ENCODE results near the gene ALDH9A1. TPM values are rescaled to one million over a fixed set of nuclear protein-coding genes. Genes with fewer than 3 reads are reported as not detected.
"Not testable (repeated sequence)": the region's sequence is repeated elsewhere in the genome, so short reads cannot be mapped to it uniquely, and the experiment has no call there.

The ALDH9A1 gene
- total RNA-seq, 1 experiment from 2014 or later, result 126 TPM

DNA sequence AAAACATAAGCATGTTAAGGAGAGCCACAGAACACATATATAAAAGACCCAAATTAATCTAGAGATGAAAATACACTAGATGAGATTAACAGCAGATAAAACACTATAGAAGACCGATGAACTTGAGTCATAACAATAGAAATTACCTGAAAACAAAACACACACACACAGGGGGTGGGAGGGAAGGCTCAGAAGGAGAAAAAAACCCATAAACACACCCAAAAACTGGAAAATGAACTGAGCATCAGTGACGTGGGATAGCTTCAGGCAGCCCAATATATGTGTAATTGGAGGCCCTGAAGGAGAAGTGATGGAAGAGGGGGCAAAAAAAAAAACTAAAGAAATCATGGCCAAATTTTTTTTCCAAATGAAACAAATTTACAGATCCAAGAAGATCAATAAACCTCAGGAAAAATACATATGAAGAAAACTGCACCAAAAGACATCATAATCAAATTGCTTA is 11.4 kb downstream of the ALDH9A1 start:
- no peak for DNase-seq (ENCODE audit: low read depth)

DNA sequence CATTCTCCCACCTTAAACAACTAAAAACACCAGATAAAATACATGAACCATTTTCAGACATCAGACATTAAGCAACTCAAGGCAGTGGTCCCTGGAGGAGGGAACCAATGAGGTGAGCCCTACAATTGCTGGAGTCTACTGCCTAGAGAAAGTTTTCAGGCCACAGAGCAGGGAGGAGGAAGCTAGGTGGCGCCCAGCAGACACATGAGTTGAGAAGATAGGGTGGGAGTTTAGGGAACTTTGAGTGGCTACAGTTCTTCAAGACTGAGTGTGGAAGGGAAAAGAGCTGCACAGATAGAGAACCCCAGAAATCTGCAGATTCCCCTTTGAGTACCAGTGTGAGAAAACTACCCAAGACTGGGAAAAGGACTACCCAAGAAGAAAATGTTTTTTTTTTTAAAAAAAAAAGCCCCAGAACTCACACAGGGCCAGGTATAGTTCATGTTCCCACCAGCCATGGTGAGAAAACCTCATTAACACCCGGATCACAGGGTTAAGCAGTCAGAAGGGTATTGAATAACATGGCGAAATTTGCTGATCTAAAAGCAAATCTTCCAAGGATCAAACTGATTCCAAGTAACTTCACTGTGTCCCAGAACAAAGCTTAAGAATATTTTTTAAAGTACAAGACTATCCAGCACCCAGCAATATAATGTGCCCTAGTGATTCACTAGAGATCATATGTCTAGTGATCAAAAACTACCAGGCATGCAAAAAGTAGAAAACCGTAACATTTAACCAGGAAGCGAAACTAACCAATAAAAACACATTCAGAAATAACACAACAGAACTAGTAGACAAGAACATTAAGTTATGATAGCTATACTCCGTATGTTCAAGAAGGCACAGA is 12.0 kb downstream of the ALDH9A1 start:
- no peak for DNase-seq (ENCODE audit: low read depth)

DNA sequence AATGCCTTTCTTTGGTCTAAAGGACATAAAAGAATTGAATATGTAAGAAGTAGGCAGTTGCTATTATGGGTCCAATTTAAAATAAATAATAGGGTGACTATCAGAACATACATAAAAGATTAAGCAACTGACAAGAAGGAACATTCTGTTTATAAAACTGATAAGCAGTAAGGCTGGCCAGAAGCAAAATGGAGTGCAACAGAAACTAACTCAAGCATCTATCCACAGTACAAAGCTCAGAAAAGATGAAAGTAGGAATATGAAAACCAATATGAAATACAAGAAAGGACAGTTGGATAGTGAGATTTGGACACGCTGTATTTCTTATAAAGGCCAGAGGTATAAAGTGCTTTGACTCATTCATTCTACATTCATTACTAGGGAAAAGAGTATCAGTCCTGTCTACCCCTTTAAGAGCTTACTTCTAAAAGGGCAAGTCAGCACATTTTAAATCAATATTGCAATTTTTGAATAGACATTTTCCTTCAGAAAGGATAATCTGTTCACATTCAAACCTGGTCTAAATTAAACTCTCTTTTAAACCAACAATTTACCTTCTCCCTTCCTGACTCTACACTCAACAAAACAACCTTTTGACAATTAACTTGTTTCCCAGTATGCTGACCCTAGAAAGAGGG is 14.4 kb downstream of the ALDH9A1 start:
- DNase-seq (ENCODE audit: low read depth), result no peak

DNA sequence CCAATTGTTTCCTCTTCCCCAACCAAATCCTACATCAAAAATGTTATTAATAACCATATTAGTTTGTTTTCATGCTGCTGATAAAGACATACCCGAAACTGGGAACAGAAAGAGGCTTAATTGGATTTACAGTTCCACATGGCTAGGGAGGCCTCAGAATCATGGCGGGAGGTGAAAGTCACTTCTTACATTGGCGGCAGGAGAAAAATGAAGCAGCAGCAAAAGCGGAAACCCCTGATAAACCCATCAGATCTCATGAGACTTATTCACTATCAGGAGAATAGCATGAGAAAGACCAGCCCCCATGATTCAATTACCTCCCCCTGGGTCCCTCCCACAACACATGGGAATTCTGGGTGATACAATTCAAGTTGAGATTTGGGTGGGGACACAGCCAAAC is 17.6 kb downstream of the ALDH9A1 start:
- DNase-seq (ENCODE audit: low read depth), result not testable (repeated sequence)

DNA sequence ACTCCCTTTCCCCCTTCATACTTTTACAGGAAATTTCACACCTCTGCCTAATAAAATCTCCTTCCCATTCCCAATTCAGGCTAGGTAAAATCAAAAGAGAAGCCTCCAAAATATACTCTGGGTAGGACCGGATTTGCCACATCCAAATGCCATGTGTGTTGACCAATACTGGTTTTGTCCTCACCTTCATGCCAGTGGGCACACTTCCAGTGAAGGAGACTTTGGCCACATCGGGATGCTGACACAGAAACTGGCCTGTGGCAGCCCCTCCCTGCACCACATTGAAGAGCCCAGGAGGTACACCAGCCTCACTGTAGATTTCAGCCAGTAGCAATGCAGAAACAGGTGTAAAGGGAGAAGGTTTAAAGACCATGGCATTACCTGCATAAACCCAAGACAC is 18.1 kb downstream of the ALDH9A1 start:
- no peak for DNase-seq (ENCODE audit: low read depth)

DNA sequence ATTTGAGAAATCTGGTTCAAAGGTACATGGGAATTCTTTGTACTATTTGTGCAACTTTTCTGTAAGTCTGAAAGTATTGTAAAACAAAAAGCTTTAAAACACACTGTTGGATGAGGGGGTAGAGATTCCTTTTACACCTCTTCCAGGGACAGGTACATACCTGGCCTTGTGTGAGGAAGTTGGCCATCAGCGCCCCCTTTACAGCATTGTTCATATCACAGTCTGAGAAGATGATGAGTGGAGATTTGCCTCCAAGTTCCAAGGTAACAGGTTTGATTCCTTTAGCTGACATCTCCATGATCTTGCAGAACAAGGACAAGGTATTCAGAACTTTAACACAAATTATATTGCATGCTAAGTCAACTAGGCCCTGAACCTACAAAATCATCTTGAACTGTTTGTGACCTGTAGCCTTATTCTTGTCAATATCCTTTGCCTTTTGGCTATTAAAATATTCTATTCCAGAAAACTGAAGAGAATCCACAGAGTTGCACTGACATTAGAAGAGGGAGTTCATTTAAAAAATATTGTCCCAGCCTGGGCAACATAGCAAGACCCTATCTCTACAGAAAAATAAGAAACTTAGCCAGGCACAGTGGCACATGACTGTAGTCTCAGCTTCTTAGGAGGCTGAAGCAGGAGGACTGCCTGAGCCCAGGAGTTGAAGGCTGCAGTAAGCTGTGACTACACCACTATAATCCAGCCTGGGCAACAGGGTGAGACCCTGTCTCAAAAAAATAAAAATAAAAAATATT is 18.9 kb downstream of the ALDH9A1 start:
- DNase-seq (ENCODE audit: low read depth), result no peak

DNA sequence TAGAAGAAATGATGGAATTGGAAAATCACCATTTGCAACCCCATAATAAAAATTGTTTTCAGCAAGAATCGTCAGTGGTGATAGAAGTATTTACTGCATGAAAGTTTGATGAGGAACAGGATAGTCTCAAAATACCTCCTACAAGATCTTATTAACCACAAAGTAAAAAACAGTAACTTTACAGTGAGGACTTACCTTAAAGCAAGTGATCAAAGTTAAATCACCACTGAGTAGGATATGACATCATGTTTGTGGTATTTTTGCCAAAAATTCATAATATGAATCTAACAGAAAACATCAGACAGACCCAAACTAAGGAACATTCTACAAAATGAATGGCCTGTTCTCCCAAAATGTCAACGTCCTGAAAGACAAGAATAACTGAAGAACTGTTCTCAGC is 19.9 kb downstream of the ALDH9A1 start:
- no peak for DNase-seq (ENCODE audit: low read depth)

DNA sequence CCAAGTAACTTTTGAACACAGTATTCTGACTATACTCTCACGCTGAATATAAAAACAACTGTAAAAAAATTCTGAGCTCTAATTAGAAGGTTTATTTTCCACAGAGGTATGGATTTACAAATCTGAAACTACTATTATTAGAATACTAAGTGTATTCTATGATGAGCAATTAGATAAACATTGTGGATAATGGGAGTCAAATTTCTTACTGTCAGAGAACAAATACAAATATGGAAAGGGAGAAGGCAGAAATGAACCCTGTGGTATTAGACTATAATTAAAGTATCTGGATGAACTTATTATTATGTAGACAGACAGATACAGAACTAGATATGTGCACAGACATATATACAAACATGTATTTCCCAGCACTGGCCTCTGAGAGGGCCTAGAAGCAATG is 22.6 kb downstream of the ALDH9A1 start:
- DNase-seq (ENCODE audit: low read depth), result no peak

DNA sequence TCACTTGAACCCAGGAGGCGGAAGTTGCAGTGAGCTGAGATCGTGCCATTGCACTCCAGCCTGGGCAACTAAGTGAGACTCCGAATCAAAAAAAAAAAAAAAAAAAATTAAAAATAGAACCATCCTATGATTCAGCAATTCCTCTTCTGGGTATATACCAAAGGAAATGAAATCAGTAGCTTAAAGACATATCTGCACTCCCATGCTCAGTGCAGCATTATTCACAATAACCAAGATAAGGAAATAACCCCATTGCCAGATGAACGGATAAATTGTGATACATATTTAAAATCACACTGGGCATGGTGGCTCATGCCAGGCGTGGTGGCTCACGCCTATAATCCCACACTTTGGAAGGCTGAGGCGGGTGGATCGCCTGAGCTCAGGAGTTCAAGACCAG is 23.8 kb downstream of the ALDH9A1 start:
- no peak for DNase-seq (ENCODE audit: low read depth)

DNA sequence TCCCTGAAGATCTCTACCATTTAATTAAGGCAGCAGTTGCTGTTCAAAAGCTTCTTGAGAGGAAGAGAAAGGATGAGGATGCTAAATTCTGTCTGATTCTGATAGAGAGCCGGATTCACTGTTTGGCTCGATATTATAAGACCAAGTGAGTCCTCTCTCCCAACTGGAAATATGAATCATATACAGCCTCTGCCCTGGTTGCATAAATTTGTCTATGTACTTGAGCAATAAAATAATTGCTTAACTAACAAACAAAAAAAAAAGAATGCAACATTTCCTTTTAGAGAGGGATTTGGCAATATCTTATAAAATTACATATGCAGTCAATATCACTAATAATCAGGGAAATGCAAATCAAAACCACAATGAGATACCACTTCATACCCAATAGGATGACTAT is 26.8 kb downstream of the ALDH9A1 start:
- no peak for DNase-seq (ENCODE audit: low read depth)

DNA sequence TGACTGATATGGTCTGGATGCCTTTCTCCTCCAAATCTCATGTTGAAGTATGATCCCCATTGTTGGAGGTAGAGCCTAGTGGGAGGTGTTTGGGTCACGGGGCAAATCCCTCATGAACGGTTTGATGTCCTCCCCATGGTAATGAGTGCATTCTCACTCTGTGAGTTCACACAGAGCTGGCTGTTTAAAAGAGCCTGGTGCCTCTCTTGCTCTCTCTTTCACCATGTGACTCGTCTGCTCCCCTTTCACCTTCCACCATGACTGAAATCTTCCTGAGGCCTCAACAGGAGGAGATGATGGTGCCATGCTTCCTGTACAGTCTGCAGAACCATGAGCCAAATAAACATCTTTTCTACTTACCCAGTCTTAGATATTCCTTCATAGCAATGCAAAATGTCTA is 30.2 kb downstream of the ALDH9A1 start:
- DNase-seq (ENCODE audit: low read depth), result no peak

DNA sequence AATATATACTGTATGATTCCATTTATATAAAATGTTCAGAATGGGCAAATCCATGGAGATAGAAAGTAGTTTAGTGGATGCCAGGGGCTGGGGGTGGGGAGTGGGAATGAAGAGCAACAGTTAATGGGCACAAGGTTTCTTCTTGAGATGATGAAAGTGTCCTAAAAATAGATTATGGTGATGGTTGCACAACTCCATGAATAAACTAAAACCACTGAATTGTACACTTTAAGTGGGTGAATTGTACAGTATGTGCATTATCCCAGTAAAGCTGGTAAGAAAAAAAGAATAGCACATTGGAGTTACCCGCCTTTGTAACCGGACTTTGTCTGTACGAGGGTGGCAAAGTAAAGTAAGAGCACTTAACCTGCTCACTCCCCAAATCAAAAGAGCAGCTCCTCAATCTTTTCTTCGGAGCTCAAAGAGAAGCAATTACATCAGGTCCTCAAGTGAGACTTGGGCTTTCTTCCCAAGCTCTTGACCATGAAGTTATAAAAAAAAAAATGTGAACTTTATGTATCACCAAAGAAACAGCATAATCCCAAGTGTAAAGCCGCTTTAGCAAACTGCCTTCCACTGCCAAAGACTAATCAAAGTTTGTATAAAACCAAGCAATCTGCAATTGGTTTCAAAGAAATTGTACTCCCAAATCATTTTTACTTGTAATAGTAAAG is 32.1 kb downstream of the ALDH9A1 start:
- peak; percentile 26 for DNase-seq (ENCODE audit: low read depth)

DNA sequence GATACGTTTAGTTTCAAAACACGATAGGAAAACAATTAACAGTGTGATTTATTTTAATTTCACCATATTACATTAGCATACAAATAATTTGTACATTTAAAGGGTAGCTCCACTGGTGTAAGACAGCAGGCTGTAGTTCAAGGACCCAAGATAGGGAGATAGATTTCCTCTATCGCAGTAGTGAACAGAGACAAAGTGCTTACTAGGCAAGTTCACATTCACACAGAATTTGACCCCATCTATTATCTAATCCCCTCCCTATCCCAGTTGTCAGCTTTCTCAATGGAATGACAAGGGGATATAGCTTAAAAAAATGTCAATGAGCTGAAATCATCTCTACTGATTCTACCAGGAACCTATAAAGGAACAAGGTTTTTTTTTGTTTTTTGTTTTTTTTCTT is 36.2 kb downstream of the ALDH9A1 start:
- DNase-seq (ENCODE audit: low read depth), result no peak

DNA sequence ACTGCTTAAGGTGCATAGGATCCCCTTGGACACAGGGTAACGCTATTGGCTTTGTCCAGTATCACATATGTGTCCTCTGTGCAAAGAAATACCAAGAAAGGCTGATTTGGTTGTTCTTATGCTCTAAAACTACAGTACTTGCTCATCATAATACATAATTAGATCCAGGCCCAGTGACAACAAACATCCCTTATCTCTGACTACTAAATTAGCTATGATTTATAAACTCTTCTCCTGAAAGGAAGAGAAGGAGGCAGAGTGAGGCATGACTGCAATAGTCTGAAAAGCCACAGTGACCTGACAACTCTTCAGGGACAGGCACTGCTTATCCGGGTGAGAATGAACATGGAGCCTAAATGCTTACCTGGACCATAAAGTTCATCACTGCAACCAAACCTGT is 36.7 kb downstream of the ALDH9A1 start:
- no peak for DNase-seq (ENCODE audit: low read depth)

DNA sequence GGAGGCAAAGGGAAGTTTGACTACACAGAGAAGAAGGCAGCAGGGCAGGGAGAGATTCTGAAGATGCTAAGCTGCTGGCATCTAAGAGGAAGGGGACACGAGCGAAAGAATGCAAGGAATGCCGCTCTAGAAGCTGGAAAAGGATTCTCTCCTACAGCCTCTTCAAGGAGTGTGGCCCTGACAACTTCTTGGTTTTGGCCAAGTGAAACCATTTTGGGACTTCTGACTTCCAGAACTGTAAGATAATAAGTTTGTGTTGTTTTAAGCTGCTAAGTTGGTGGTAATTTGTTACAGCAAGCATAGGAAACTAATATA is 38.8 kb downstream of the ALDH9A1 start:
- no peak for DNase-seq (ENCODE audit: low read depth)

DNA sequence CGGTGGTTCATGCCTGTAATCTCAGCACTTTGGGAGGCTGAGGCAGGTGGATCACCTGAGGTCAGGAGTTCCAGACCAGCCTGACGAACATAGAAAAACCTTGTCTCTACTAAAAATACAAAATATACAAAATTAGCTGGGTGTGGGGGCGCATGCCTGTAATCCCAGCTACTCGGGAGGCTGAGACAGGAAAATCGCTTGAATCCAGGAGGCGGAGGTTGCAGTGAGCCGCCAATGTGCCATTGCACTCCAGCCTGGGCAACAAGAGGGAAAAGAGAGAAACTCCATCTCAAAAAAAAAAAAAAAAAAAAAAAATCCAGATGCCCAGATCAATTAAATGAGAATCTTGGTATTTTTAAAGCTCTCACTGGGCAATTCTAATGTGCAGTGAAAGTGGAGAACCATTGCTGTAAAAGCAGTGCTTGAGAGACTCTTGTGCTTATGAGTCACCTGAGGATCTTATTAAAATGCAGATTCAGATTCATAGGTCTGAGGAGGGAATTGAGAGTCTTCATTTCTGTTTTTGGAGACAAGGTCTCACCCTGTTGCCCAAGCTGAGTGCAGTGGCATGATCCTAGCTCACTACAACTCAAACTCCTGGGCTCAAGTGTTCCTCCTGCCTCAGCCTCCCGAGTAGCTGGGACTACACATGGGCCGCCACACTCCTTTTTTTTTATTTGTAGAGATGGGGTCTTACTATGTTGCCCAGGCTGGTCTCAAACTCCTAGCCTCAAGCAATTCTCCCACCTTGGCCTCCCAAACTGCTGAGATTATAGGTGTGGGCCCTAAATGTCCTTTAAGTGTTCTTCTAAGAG is 39.4 kb downstream of the ALDH9A1 start:
- not testable (repeated sequence) for DNase-seq (ENCODE audit: low read depth)

DNA sequence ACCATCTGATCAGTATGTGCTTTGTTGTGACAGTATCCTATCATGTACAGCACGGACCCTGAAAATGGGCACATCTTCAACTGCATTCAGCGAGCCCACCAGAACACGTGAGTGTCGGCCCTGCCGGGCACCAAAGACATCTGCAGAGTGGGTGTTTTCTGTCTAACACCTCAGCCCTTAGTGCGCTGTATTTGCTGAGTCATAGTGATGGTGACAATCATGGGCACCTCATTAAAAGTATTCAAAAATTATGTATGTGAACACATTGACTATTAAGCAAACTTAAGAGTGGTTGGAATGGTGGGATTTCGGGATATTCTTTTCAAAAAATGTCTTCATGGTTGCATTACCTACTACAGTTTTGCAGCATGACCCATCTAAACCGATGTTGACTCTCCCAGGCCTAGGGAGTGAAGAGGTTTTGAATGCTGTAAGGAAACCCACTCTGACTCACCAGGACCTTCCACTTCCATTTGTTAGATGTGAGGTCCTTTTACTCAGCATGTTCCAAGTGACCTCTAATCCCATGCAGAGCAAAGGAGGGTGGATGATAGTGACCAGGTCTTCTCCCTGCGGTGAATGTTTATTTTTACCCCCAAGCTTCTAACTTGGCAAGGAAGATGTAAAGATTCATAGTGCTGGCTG is 47.3 kb downstream of the ALDH9A1 start:
- DNase-seq (ENCODE audit: low read depth), result peak; percentile 29

DNA sequence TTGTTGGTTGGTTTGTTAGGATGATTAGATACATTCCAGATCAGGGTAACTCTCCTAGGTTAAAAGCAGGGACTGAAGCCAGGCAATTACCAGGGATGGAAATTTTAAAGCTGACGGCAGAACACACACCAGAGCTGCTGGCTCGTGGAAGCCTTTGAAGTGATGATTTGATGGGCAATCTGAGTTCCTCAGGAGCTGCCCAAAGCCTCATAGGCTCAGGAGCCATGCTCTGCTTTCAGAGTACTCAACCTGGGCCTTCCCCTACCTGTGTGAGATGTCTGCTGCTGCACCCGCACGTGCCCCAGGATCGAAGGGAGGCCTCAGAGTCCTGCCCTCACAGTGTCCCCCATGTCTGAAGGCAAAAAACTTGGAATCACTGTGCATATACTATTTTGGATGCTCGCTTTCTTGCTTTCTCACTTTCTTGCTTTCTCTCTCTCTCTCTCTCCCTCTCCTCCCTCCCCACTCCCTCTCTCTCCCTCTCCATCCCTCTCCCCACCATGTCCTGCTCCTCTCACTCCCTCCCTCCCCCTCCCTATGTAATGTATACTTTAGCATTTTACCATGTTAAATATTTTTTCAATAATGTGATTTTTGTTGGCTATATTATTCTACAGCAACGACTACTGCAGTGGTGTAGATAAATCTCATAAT is 49.3 kb downstream of the ALDH9A1 start:
- no peak for DNase-seq (ENCODE audit: low read depth)

DNA sequence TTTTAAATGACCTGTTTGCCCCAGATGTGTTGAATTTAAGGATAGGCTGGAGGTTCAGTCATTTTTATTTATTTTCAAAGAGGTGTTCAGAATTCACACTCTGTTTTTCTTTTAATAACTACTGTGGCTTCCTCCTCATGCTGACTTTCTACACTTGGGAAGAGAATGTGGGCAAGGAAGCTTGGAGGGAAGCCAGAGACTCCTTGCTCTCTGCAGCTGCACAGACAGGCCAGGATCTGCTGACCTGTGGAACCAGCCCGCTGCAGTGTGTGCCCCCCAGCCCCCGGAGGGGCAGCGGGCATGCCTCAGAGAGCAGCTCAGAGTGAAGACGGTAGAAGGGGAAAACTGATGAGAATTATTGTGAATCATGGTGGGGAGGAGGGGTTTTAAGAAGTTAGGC is 50.4 kb downstream of the ALDH9A1 start:
- peak; percentile 14 for DNase-seq (ENCODE audit: low read depth)

DNA sequence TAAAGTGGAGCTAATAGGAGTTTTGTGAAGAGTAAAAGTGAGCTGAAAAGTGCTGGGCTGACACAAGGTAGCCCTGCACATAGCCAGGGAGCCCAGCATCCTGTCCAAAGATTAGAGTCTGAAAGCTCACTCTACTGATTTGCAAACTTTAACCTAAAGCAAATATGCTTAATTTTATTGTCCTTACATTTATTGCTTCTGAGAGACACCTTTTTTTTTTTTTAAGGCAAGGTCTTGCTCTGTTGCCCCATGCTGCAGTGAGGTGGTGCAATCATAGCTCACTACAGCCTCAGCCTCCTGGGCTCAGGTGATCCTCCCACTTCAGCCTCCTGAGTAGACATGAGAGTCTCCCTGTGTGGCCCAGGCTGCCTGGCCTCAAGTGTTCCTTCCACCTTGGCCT is 50.8 kb downstream of the ALDH9A1 start:
- DNase-seq (ENCODE audit: low read depth), result no peak

All from RPMI7951 (cell line).